COLO668 (cell line): ENCODE measurements around the gene AEN.

Experiments
- DNase-seq: peaks from one replicate; lab custom pipeline; 2025; ENCODE audit not compliant: unreplicated experiment; lab: John Stamatoyannopoulos, UW

AEN gene

DNA sequence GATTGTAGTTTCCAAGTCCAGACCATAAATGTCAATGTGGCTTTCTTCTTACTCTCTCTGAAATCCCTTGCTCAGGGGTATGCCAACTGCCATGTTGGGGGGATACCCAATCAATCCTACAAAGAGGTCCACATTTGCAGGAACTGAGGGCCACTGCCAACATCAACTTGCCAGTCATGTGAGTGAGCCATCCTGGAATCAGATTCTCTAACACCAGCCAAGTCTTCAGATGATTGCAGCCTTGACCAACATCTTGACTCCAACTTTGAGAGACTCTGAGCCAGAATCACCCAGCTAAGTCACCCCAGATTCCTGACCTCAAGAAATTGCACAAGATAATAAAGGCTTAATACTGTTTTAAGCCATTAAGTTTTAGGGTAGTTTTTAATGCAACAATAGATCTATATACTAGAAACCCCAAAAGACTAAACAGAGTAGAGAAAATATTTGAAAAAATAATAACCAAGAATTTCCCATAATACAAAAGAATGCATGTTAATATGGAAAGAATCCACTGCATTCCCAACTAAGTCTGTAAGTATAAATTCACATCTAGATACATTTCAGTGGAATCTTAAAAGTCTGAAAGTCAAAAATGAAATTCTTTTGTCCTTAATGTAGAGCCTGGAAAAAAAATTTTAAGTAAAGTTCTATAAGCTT lies 40.0 kb downstream of the AEN start:
- no peak for DNase-seq

DNA sequence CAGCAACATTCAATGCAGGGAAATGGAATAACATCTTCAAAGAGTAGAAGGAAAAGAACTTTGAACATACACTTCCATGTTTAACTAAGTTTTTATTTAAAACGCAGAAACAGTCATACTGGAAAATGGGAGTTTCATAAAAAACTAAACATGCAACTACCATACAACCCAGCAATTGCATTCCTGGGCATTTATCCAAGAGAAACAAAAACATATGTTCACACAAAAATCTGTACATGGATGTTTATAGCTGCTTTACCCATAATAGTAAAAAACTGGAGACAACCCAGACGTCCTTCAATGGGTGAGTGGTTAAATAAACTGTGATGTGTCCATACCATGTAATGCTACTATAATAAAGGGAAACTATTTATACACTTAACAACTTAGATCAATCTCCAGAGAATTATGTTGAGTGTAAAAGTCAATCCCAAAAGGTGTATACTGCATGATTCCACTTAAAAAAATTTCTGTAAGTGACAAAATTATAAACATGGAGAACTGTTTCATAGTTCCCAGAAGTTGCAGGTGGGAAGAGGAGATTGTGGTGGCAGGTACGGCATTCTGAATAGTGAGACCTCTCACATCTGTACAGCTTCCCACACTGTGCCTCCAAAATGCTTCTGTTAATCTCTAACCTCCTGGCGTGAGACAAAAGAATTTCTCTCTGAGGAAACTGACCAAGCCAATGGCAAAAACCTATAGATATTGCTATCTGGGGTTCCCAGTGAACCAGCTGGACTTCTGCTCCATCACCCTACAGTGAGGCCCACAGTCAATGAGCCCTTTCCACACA lies 40.8 kb downstream of the AEN start:
- no peak for DNase-seq

- no peak for DNase-seq
Observed at GRCh38 chr15:88663141-88663621, 42.0 kb downstream of the AEN start.

- no peak for DNase-seq
Observed at GRCh38 chr15:88664151-88664778, 43.1 kb downstream of the AEN start.

DNA sequence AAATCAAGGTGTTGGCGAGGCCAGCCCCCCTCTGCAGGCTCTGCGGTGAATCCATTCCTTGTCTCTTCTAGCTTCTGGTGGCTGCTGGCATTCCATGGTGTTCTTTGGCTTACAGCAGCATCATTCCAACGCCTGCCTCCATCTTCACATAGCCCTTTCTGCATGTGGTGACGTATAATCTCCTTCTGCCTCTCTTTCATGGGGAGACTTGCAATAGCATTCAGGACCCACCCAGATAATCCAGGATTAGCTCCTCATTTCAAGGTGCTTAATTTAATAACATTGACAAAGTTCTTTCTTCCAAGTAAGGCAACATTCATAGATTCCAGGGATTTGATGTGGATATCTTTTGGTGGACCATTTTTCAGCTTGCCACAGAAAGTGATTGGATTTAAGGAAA lies 53.5 kb downstream of the AEN start:
- no peak for DNase-seq

GRCh38 chr15:88678755-88679154 lies 57.6 kb downstream of the AEN start:
- DNase-seq, result no peak

DNA sequence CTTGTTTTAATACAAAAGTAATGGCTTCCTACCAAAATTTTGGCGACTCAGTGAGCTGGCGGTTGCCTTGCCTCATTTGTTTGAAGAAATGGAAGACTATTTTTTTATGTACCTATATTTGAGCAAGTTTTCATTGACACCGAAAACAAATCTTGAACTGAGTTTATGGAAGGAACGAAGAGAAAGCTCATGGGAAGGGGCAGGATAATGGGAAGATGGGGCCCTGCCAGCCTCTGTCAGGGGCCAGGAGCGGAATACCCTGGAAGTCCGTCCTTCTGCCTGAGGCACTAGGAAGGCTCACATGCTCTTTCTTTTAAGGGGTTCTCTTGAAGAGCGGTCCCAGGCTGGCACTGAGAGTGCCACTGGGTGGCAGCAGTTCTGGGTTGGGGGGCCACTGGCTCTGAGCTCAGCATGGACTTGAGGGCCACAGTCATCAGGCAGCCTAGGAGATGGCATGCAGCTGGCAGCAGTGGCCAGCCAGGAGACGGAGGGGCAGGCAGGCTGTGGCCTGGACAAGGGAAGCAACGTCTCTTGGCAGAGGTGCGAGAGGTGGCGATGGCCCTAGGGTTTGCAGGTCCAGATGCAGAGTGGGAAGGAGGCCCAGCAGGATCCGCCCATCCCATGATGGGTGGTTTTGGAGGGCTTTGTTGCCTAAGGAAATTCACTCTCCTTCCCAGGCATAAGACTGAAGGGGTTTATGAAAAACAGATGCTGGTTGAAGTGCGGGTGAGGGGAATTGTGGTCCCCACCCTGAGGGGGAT lies 59.3 kb downstream of the AEN start:
- DNase-seq, result no peak

DNA sequence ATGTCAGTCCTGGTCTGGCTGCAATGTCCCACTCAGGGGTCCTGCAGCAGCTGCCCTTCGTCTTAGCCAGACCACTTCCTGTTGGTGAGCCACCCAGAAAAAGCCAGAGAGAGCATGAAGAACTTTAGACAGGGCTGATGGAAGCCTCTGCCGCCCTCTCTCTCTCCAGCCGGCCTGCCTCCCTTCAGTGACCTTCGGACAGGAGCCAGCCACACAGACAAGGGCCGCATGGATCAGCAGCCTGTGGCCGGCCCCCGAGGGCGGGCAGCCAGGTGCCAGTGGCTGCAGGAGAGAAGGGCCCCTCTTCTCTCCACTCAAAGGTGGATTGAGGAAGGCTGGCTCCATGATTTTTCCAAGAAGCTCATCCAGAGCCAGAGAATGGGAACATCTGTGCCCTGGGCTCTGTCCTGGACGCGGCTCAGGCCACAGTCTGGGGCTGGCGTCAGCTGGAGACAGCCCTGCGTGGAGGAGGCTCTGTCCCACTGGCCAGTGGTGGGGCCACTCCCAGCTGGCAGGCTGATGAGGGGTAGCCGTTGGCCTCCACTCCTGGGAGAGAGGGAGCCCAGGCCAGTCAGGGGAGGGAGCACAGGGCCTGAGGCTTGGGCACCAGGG lies 60.6 kb downstream of the AEN start:
- DNase-seq, result no peak
